GM19328 (cell line): ENCODE measurements around the gene TMA7B.

ENCODE experiments used
- ATAC-seq: cut with Tn5 transposase; IDR thresholded peaks from one replicate; pipeline ENCODE4 v1.9.1; 2021; ENCODE audit warnings: mild to moderate bottlenecking, moderate library complexity; ENCODE audit not compliant: unreplicated experiment

The TMA7B gene

GRCh38 chr22:39959640-39960447 is at the start of gene TMA7B:
Gene TMA7B (plus strand): TSS chr22:39960397. CDS start chr22:39964375, 3,978 bp downstream.
- no peak for ATAC-seq

GRCh38 chr22:39910876-39911613 is 49.2 kb upstream of the TMA7B start:
- no peak for ATAC-seq

GRCh38 chr22:39913321-39913720 is 46.9 kb upstream of the TMA7B start:
- no peak for ATAC-seq

- no peak for ATAC-seq
These were observed 46.3 kb upstream of the TMA7B start for GRCh38 chr22:39913886-39914285.

- ATAC-seq: no peak
These were observed 45.6 kb upstream of the TMA7B start for GRCh38 chr22:39914584-39914983.

- no peak for ATAC-seq
These were observed 44.9 kb upstream of the TMA7B start for GRCh38 chr22:39915295-39915726.

GRCh38 chr22:39916496-39916895 is 43.7 kb upstream of the TMA7B start:
- ATAC-seq: no peak

- no peak for ATAC-seq
These were observed 43.0 kb upstream of the TMA7B start for GRCh38 chr22:39917197-39917643.

- ATAC-seq: no peak
These were observed 42.3 kb upstream of the TMA7B start for GRCh38 chr22:39917776-39918495.

GRCh38 chr22:39920134-39920743 is 40.0 kb upstream of the TMA7B start:
- no peak for ATAC-seq

GRCh38 chr22:39923696-39924095 is 36.5 kb upstream of the TMA7B start:
- ATAC-seq: no peak

GRCh38 chr22:39924286-39924685 is 35.9 kb upstream of the TMA7B start:
- ATAC-seq: no peak

- ATAC-seq: no peak
These were observed 34.9 kb upstream of the TMA7B start for GRCh38 chr22:39925273-39925672.

- no peak for ATAC-seq
These were observed 34.1 kb upstream of the TMA7B start for GRCh38 chr22:39925909-39926679.

GRCh38 chr22:39926753-39927152 is 33.4 kb upstream of the TMA7B start:
- no peak for ATAC-seq

GRCh38 chr22:39927544-39927943 is 32.7 kb upstream of the TMA7B start:
- ATAC-seq: no peak

GRCh38 chr22:39928536-39929520 is 31.4 kb upstream of the TMA7B start:
- no peak for ATAC-seq

- no peak for ATAC-seq
These were observed 28.9 kb upstream of the TMA7B start for GRCh38 chr22:39931251-39931650.

- no peak for ATAC-seq
These were observed 28.0 kb upstream of the TMA7B start for GRCh38 chr22:39932166-39932565.
